HG03439 (cell line): Measurements from ENCODE around the gene DSCAM.

Experiments used
- ATAC-seq: cut with Tn5 transposase; IDR thresholded peaks from one replicate; pipeline ENCODE4 v1.9.1; 2021; ENCODE audit warnings: mild to moderate bottlenecking, moderate library complexity; ENCODE audit not compliant: unreplicated experiment

Gene DSCAM

GRCh38 chr21:40563900-40564299 is 283.1 kb downstream of the DSCAM start:
- no peak for ATAC-seq

GRCh38 chr21:40562242-40563002 is 284.5 kb downstream of the DSCAM start:
- no peak for ATAC-seq

GRCh38 chr21:40556442-40556968 is 290.5 kb downstream of the DSCAM start:
- ATAC-seq = no peak

DNA sequence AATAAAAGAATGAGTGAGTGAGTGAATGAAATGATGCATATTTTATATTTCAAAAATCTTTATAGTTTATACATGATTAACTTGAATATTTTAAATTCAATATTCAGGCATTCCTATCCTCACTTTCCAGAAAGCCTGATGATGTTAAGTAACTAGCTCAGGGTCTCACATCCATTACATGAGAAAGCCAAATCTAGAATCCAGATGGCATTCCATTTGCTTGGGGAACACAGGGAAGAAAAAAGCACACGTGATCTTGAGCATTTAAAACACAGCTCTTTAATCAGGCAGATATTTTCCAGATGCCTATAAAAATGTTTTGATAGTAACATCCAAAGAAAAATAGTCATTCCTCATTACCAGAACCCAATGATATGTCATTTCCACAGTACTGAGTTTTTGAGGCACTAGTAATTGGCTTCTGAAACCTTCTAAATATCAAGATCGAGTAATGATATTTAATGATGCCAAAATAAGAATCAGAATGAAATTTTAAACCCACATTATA is 291.9 kb downstream of the DSCAM start:
- ATAC-seq = no peak

GRCh38 chr21:40553781-40554180 is 293.2 kb downstream of the DSCAM start:
- no peak for ATAC-seq

DNA sequence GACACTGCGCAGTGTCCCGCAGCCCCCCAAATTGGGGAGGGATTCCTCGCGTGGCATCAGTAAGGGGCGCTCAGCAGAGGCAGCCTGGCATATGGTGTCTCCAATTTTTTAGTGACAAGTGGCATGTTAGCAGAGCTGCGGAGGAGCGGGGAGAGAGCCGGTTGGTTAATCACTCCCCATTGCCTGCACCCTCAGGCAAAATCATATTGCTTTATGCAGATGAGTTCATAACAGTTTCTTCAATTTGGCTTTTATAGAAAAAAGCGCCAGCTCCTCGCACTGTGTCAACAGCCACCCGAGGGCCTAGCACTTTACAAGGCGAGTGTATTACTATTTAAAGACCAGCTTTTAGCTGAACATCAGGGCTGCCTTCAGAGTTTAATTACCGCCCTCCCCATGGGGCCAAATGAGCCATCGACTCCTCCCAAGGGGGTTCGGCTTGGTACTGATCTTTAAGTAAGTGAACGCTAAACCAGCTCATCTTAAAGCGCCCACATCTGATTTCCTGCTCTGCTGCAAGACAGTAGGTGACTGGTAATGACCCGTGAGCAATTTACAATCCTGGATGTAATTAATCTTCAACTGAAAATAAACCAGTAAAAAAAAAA is 298.9 kb downstream of the DSCAM start:
- no peak for ATAC-seq

- ATAC-seq = no peak
These were observed 300.3 kb downstream of the DSCAM start for GRCh38 chr21:40546647-40547046.

DNA sequence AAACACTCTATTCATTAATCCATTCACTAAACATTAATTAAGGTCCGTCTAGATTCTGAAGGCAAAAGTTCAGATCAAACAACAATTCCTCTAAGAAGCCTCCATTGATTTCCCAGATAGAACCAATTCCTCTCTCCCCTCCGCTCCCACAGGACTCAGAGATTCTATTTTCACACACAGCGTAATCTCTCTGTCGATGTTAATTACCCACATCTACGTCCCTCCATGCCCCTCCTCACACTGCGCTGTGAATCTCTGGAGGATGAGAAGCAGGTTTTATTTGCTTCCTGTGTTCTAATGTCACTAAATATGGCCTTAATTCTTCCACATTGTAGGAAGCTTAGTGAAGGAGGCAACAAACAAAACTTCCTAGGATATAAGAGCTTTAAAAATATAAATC is 306.7 kb downstream of the DSCAM start:
- ATAC-seq = no peak

DNA sequence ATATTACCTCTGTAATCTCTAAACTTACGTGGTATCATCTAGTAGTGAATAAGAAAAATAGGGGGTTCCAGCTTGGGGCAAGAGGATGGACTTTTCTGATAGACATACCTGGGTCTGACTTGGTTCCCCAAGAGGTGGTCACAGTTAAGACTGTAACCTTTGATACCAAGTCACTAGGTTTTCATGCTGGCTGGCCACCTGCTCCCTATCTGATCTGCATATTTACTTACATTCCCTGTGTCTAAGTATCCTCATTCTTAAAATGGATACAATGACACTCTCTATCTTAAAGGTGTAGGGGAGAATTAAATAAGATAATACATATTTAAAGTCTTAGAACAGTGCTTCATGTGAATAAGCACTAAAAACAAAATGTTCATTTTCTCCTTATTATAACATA is 312.1 kb downstream of the DSCAM start:
- ATAC-seq = no peak

DNA sequence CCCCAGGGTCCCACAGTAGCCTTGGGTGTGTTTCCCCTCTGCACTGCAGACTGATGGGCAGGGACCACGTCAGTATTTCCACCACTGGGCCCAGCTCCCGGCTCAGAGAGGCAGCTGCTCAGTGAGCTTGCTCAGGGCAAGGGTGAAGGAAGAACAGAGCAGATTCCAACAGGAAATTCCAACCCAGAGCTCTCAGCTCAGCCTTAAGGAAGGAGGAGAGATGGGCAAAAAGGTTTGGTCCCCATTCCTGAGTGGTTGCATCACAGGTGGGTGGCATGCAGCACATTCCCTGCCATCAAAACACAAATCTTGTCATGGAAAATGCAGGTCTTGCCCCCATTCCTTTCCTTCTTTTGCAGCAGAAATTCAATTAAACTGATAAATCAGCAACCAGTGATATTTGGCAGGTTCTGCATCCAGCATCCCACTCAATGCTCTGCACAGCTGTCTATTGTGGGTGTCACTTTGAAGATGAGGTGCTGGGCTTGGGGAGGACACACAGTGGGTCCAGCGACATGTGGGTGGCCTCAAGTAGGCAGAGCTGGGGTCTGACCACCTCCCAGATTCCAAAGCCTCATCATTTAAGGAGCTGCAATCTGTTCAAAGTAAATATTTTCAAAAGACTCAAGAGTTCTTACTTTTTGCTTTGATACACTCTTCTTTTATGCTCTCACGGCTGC is 315.4 kb downstream of the DSCAM start:
- no peak for ATAC-seq

DNA sequence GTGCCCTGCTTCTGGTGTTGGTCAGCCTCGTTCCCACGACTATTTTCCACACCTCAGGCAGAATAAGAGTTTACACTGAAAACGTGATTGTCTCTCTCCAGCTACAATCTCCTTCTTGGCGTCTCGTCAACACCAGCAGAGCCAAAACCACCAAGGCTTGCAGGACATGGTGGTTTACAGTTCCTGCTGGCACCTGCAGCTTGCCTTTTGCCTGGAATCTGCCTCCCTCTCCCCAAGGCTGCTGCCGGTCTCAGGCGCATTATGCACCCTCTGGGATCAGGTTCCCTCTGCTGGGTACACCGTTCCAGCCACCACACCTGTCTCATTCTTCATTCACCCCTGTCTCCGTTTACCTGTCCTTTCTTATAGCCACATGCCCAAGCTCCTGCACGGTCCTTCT is 315.9 kb downstream of the DSCAM start:
- ATAC-seq = no peak

GRCh38 chr21:40517646-40518045 is 329.3 kb downstream of the DSCAM start:
- no peak for ATAC-seq

GRCh38 chr21:40516335-40516734 is 330.6 kb downstream of the DSCAM start:
- ATAC-seq = no peak

DNA sequence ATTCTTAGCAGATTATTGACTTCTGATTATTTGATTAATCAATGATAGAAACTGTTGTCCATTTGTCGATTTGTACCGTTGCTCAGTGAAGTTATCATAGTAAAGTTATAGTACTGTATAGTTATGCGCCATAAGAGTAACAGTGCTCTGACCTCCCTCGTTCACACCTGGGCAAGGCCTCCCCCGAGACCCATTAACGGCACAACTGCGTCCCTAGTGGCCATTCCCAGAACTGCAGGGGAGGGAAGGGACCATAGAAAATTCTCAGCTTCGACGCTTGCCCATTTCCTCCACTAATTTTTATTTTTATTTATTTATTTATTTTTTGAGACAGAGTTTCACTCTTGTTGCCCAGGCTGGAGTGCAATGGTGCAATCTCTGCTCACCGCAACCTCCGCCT is 334.4 kb downstream of the DSCAM start:
- no peak for ATAC-seq

DNA sequence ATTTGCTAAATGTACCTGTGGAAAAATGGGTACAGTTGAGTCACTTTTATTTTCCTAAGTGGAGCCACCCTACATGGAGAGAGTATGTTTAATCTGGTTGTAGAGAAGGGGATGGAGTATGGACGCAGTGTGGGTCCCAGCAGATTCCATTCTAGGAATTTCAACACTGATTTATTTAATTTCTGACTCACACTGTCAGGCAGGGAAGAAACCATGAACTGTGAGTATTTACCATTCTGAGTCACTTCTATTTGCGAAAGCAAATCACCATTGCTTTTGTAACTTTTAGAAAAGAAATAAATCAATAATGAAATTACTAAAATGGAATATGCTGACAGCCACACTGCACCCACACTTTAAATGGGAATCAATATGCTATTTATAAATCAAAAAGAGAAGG is 339.0 kb downstream of the DSCAM start:
- no peak for ATAC-seq

DNA sequence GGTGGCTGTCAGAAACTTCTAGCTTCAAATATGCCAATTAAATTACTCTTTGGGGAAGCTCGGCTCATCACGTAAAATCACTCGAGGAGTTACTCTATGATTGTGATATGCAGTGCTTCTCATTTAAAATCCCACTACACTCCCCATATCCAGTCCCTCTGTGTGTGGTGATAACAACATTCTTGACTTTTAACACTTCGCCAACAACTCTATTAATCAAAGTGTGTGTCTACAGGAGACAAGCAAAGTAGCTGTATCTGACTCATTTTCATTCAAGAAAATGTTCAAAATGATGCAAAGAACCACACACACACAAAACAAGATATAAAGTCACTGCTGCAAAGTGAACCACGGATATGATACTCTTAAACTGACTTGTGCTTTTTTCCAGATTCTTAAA is 341.3 kb downstream of the DSCAM start:
- no peak for ATAC-seq

DNA sequence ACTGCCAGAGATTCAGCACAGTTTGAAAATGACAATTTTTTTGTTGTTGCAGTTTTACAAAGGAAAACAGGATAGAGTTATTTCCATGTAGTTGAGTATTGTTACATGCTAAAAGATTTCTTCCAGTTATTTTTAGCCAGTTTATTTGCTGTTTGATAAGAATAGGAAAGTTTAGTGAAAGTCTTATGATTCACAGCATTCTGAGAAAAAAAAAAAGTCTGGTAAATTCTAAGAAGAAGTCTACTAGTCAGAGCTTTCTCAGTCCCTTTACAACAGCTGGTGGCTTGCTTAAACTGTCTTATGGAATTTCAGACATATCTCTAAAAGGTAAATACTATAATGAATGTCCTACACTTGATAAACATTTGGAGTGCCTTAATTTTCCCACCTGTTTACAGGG is 341.7 kb downstream of the DSCAM start:
- no peak for ATAC-seq

GRCh38 chr21:40504825-40505224 is 342.1 kb downstream of the DSCAM start:
- ATAC-seq = no peak

GRCh38 chr21:40496116-40496515 is 350.8 kb downstream of the DSCAM start:
- no peak for ATAC-seq

DNA sequence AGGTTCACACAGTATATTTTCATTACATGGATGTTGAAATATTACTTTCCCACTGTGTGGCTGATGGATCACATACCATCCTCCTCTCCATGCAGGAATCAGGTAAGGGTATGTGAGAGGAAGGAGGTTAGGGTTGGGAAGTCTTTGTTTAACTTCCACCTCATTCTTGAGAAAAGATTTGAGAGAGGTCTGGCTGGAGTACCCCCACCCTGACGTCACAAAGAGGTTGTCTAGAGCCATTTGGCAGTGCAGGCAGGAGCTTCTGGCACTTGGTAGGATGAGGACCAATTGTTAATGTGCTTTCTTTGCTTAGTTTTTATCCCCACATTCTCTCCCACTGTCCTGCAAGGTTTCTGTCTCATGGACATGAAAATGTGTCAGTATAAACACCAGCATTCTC is 356.6 kb downstream of the DSCAM start:
- no peak for ATAC-seq

DNA sequence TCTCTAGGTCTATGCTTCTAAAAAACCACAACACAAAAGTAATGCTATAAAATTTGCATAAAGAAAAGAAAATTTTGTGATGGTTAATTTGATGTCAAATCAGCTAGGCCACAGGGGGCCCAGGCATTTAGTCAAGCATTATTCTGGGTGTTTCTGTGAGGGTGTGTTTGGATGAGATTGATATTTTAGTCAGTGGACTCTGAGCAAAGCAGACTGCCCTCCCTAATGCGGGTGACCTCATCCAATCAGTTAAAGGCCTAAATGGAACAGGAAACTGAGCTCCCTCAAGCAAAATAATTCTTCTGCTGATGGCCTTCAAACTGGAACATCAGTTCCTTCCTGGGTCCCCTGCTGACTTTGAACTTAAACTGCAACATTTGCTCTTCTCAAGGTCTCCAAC is 358.0 kb downstream of the DSCAM start:
- no peak for ATAC-seq

DNA sequence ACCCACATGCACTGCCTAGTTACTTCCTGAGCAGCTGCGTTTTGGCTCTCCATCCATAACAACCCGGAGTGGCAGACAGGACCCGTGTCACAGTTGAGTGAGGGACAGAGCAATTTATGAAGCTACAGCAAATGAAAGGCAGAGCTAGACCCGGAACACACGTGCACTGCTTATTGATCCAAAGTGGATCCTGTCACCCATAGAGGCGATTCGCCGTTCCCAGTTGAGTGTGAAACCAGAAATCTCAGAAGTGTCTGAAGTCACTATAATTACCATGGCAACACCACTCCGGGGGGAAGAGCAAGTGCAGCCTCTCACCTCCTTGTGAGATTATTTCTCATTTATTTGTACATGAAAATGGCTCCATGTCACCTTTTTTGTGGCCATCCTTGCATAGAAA is 365.2 kb downstream of the DSCAM start:
- no peak for ATAC-seq
